DOHH2 (cell line): ENCODE measurements around the gene SKA2.

ENCODE experiments used
- H3F3A ChIP-seq: fragments of 200-600 bp; sonication (generic), shearing (Covaris generic); 2 replicates; pipeline ENCODE4 v1.6.0; 2016; ENCODE audit warnings: antibody characterized with exemption, mild to moderate bottlenecking; ENCODE audit not compliant: control insufficient read depth, insufficient read depth
- H3K27ac ChIP-seq: fragments of 200-600 bp; sonication (generic); 2 replicates; pipeline ENCODE4 v1.5.1; 2014; ENCODE audit warnings: low read depth, mild to moderate bottlenecking, low read length, moderate library complexity
- H3K27me3 ChIP-seq: fragments of 200-600 bp; sonication (generic); 2 replicates; pipeline ENCODE4 v1.6.1; 2014; ENCODE audit warnings: mild to moderate bottlenecking, low read length, mixed read lengths; ENCODE audit not compliant: control insufficient read depth
- H3K36me3 ChIP-seq: fragments of 200-600 bp; sonication (generic); 2 replicates; pipeline ENCODE4 v1.6.1; 2014; ENCODE audit warnings: mild to moderate bottlenecking, low read length, moderate library complexity, mixed read lengths; ENCODE audit not compliant: control insufficient read depth
- H3K4me1 ChIP-seq: fragments of 200-600 bp; sonication (generic); 2 replicates; pipeline ENCODE4 v1.6.1; 2014; ENCODE audit warnings: mild to moderate bottlenecking, low read length, mixed read lengths; ENCODE audit not compliant: control insufficient read depth
- H3K4me2 ChIP-seq: fragments of 200-600 bp; sonication (generic); 2 replicates; pipeline ENCODE4 v1.6.0; 2014; ENCODE audit warnings: mild to moderate bottlenecking, low read length, moderate library complexity
- H3K4me3 ChIP-seq: fragments of 200-600 bp; sonication (generic); 2 replicates; pipeline ENCODE4 v1.5.1; 2014; ENCODE audit warnings: mild to moderate bottlenecking, low read length, mixed read lengths
- H3K79me2 ChIP-seq: fragments of 200-600 bp; sonication (generic); 2 replicates; pipeline ENCODE4 v1.6.1; 2014; ENCODE audit warnings: mild to moderate bottlenecking, low read length, mixed read lengths; ENCODE audit not compliant: control insufficient read depth
- H3K9me2 ChIP-seq: fragments of 200-600 bp; sonication (generic); replicated peaks from 2 replicates; pipeline ENCODE4 v1.6.1; 2014; ENCODE audit warnings: mild to moderate bottlenecking, low read length, mixed read lengths; ENCODE audit not compliant: control insufficient read depth
- H3K9me3 ChIP-seq: fragments of 200-600 bp; sonication (generic); 2 replicates; pipeline ENCODE4 v1.6.1; 2014; ENCODE audit warnings: antibody characterized with exemption, low read length, mixed read lengths; ENCODE audit not compliant: control insufficient read depth, insufficient read depth
- H4K20me1 ChIP-seq: fragments of 200-600 bp; sonication (generic); 2 replicates; pipeline ENCODE4 v1.6.0; 2014; ENCODE audit warnings: low read depth, mild to moderate bottlenecking, antibody characterized with exemption, low read length, moderate library complexity; ENCODE audit not compliant: control insufficient read depth, insufficient read depth
- CTCF ChIP-seq: fragments of 200-600 bp; sonication (generic); IDR thresholded peaks from one replicate; pipeline ENCODE4 v1.5.1; 2014; ENCODE audit warnings: antibody characterized with exemption, mild to moderate bottlenecking, low read depth, low read length; ENCODE audit not compliant: poor library complexity, severe bottlenecking
- EZH2phosphoT487 ChIP-seq: fragments of 200-600 bp; sonication (generic); IDR thresholded peaks from 2 replicates; pipeline ENCODE4 v1.6.1; 2017; ENCODE audit warnings: borderline replicate concordance, mild to moderate bottlenecking, antibody characterized with exemption, low read length, moderate library complexity, mixed read lengths

SKA2 gene

GRCh38 chr17:59111539-59111938 lies 43.4 kb downstream of the SKA2 start:
- peaks cover 12% of the 10 kb centered on the region for H3F3A ChIP-seq
- H4K20me1 ChIP-seq, result no peaks in the 10 kb centered on the region
- no peaks in the 10 kb centered on the region for H3K27me3 ChIP-seq
- no peak for TF ChIP-seq EZH2phosphoT487
- TF ChIP-seq CTCF, result no peak
- no peak overlapping the region for H3K27ac ChIP-seq
- no peak overlapping the region for H3K4me3 ChIP-seq
- H3K9me2 ChIP-seq, result no peaks in the 10 kb centered on the region
- H3K9me3 ChIP-seq, result no peaks in the 10 kb centered on the region
- H3K79me2 ChIP-seq, result peaks cover 52% of the 10 kb centered on the region
- no peak overlapping the region for H3K4me2 ChIP-seq
- H3K36me3 ChIP-seq, result peaks cover 43% of the 10 kb centered on the region
- peaks cover 26% of the 10 kb centered on the region for H3K4me1 ChIP-seq

- H3K27ac ChIP-seq, result no peak overlapping the region
- H3K27me3 ChIP-seq, result no peaks in the 10 kb centered on the region
- H3K9me3 ChIP-seq, result no peaks in the 10 kb centered on the region
- H3K79me2 ChIP-seq, result peaks cover 58% of the 10 kb centered on the region
- peaks cover 45% of the 10 kb centered on the region for H3K36me3 ChIP-seq
- peaks cover 26% of the 10 kb centered on the region for H3K4me1 ChIP-seq
- peak overlapping the region; percentile 15; the same call in 1 of the 2 replicates for H3K4me2 ChIP-seq
- no peak for TF ChIP-seq CTCF
- H3K9me2 ChIP-seq, result no peaks in the 10 kb centered on the region
- H3F3A ChIP-seq, result peaks cover 12% of the 10 kb centered on the region
- no peaks in the 10 kb centered on the region for H4K20me1 ChIP-seq
- no peak overlapping the region for H3K4me3 ChIP-seq
Measured at GRCh38 chr17:59110973-59111372, 44.0 kb downstream of the SKA2 start.

GRCh38 chr17:59108400-59109102 lies 46.4 kb downstream of the SKA2 start:
- Histone ChIP-seq H3K36me3 (peaks cover 39% of the 10 kb centered on the region), H3K4me1 (peaks cover 38% of the 10 kb centered on the region), H3F3A (peaks cover 12% of the 10 kb centered on the region), H4K20me1 (no peaks in the 10 kb centered on the region), H3K27ac (no peak overlapping the region), H3K79me2 (peaks cover 68% of the 10 kb centered on the region), H3K27me3 (no peaks in the 10 kb centered on the region), H3K9me3 (no peaks in the 10 kb centered on the region), H3K9me2 (no peaks in the 10 kb centered on the region), H3K4me2 (peak overlapping the region; percentile 81), H3K4me3 (peak overlapping the region; percentile 76)
- TF ChIP-seq EZH2phosphoT487, result no peak
- TF ChIP-seq CTCF, result no peak
